ENCODE measurements around the gene CCDC83. TPM values are rescaled to one million over a fixed set of nuclear protein-coding genes. Genes with fewer than 3 reads are reported as not detected.
"Not testable (repeated sequence)": the region's sequence is repeated elsewhere in the genome, so short reads cannot be mapped to it uniquely, and the experiment has no call there.

The CCDC83 gene
- total RNA-seq, 4 donors from 2014 or later: not detected

GRCh38 chr11:85854212-85854556 lies 999 bp upstream of the CCDC83 start:
- no peak for ATAC-seq
- in situ Hi-C loops (cut with MboI; ENCODE audit: low sequenced_read_pairs in 4 of 4): loop anchor here in 1 of 4 donors (10.0 to 25.0 kb wide), 2 partner anchors 361 to 958 kb away; partner anchors contain the start of gene PRSS23
- H3K4me1 ChIP-seq: peaks cover 4 to 5% of the 10 kb centered on the region in 2 donors
- no peak for TF ChIP-seq CTCF (IDR thresholded peaks at IDR 0.05 in 4 of 5, conservative IDR thresholded peaks at IDR 0.05 in 1 of 5)
- TF ChIP-seq POLR2A (IDR thresholded peaks at IDR 0.05): no peak
- intact Hi-C loops (cut with DNase I; ENCODE audit: low total_unique reads): loop anchor here (1.0 to 10.0 kb wide), 5 partner anchors 191 to 761 kb away; partner anchors contain the start of gene HIKESHI
- H3K27me3 ChIP-seq: no peaks in the 10 kb centered on the region
- peak overlapping the region; percentile 78 to 91 (median 80) for H3K27ac ChIP-seq
- H3K9me3 ChIP-seq: no peaks in the 10 kb centered on the region
- DNase-seq: no peak
- no peaks in the 10 kb centered on the region for H3K36me3 ChIP-seq
- peak overlapping the region; percentile 54 to 71 (median 61) for H3K4me3 ChIP-seq

GRCh38 chr11:85854557-85855340 lies 434 bp upstream of the CCDC83 start:
- in situ Hi-C loops (cut with MboI; ENCODE audit: low sequenced_read_pairs in 4 of 4) (loop anchor here in 1 of 4 donors (10.0 to 25.0 kb wide), 2 partner anchors 360 to 958 kb away; partner anchors contain the start of gene PRSS23), intact Hi-C loops (cut with DNase I; ENCODE audit: low total_unique reads) (loop anchor here (1.0 to 10.0 kb wide), 5 partner anchors 190 to 760 kb away; partner anchors contain the start of gene HIKESHI)
- DNase-seq: peak; percentile 68 to 85
- H3K9me3 ChIP-seq: no peaks in the 10 kb centered on the region
- peak overlapping the region; percentile 54 to 71 (median 61) for H3K4me3 ChIP-seq
- peak overlapping the region; percentile 78 to 91 (median 80) for H3K27ac ChIP-seq
- H3K36me3 ChIP-seq: no peaks in the 10 kb centered on the region
- TF ChIP-seq POLR2A (IDR thresholded peaks at IDR 0.05) (peak in 1 of 2 donors; percentile 35), CTCF (IDR thresholded peaks at IDR 0.05 in 4 of 5, conservative IDR thresholded peaks at IDR 0.05 in 1 of 5) (peak; percentile 84 to 99 (median 93))
- H3K27me3 ChIP-seq: no peaks in the 10 kb centered on the region
- peaks cover 4 to 5% of the 10 kb centered on the region in 2 donors for H3K4me1 ChIP-seq
- ATAC-seq: peak; percentile 94 to 96

GRCh38 chr11:85857098-85857497 lies 1.9 kb downstream of the CCDC83 start:
- TF ChIP-seq POLR2A (IDR thresholded peaks at IDR 0.05) (no peak), CTCF (IDR thresholded peaks at IDR 0.05 in 4 of 5, conservative IDR thresholded peaks at IDR 0.05 in 1 of 5) (no peak)
- Histone ChIP-seq H3K27ac (no peak overlapping the region), H3K4me3 (no peak overlapping the region), H3K4me1 (peaks cover 4 to 5% of the 10 kb centered on the region in 2 donors), H3K36me3 (no peaks in the 10 kb centered on the region), H3K27me3 (no peaks in the 10 kb centered on the region), H3K9me3 (no peaks in the 10 kb centered on the region)
- intact Hi-C loops (cut with DNase I; ENCODE audit: low total_unique reads) (loop anchor here (10.0 kb wide), 3 partner anchors 188 to 758 kb away; partner anchors contain the start of gene HIKESHI), in situ Hi-C loops (cut with MboI; ENCODE audit: low sequenced_read_pairs in 4 of 4) (loop anchor here in 1 of 4 donors (10.0 to 25.0 kb wide), 2 partner anchors 358 to 955 kb away; partner anchors contain the start of gene PRSS23)
- DNase-seq: no peak
- ATAC-seq: no peak

- DNase-seq, H3K36me3 ChIP-seq, H3K9me3 ChIP-seq, ATAC-seq, H3K4me1 ChIP-seq, H3K27me3 ChIP-seq, H3K27ac ChIP-seq, H3K4me3 ChIP-seq: not testable (repeated sequence)
- in situ Hi-C loops (cut with MboI; ENCODE audit: low sequenced_read_pairs in 4 of 4) (loop anchor here in 1 of 4 donors (10.0 to 25.0 kb wide), 2 partner anchors 355 to 953 kb away; partner anchors contain the start of gene PRSS23), intact Hi-C loops (cut with DNase I; ENCODE audit: low total_unique reads) (loop anchor here (10.0 kb wide), 3 partner anchors 185 to 755 kb away; partner anchors contain the start of gene HIKESHI)
Observed at GRCh38 chr11:85859541-85859940, 4.4 kb downstream of the CCDC83 start.

GRCh38 chr11:85863855-85864254 lies 8.7 kb downstream of the CCDC83 start:
- ATAC-seq (no peak), DNase-seq (no peak)
- H3K36me3 ChIP-seq: no peaks in the 10 kb centered on the region
- no peaks in the 10 kb centered on the region for H3K9me3 ChIP-seq
- H3K27ac ChIP-seq: no peak overlapping the region
- TF ChIP-seq CTCF (IDR thresholded peaks at IDR 0.05 in 4 of 5, conservative IDR thresholded peaks at IDR 0.05 in 1 of 5) (no peak), POLR2A (IDR thresholded peaks at IDR 0.05) (no peak)
- no peak overlapping the region for H3K4me3 ChIP-seq
- H3K4me1 ChIP-seq: no peaks in the 10 kb centered on the region
- H3K27me3 ChIP-seq: no peaks in the 10 kb centered on the region
- intact Hi-C loops (cut with DNase I; ENCODE audit: low total_unique reads): no loop called here
- in situ Hi-C loops (cut with MboI; ENCODE audit: low sequenced_read_pairs in 4 of 4): loop anchor here in 3 of 4 donors (10.0 to 25.0 kb wide), 3 partner anchors 351 to 948 kb away; partner anchors contain the start of gene PRSS23 (in 1 of the 3)

Data from gastrocnemius medialis (tissue), 4 donors.